CD4-positive, alpha-beta T cell (primary cell): ENCODE measurements around the gene MRPL28. TPM values are rescaled to one million over a fixed set of nuclear protein-coding genes. Genes with fewer than 3 reads are reported as not detected.

ENCODE experiments used
- ATAC-seq: fragments of 200-7000 bp; cut with Tn5 transposase; one replicate; pipeline ENCODE4 v1.10.0; 2022; ENCODE audit warnings: mild to moderate bottlenecking; ENCODE audit not compliant: poor library complexity
- CTCF ChIA-PET: fragments of 350-600 bp; sonication (Branson Sonifier 250); formaldehyde crosslinking; loops from one replicate; lab custom pipeline; 2021; ENCODE audit warnings: antibody characterized with exemption, inconsistent platforms; lab: Charles Lee
- POLR2A ChIA-PET: fragments of 350-600 bp; sonication (Branson Sonifier 250); formaldehyde crosslinking; loops from one replicate; lab custom pipeline; 2021; ENCODE audit warnings: antibody characterized with exemption, inconsistent platforms; lab: Charles Lee
- DNase-seq, 14 experiments: peaks; one replicate each; pipeline ENCODE4 v3.0.0-alpha.2; 2013 to 2020; ENCODE audit warnings: mixed read lengths in 2 of 14
- H3K27ac ChIP-seq, 2 donors: one replicate each; pipeline versions ENCODE4 v1.5.1 to v1.7.0; 2013; ENCODE audit warnings: low read length in 2 of 2, low read depth in 1 of 2, mild to moderate bottlenecking in 1 of 2
- H3K27me3 ChIP-seq, 2 experiments: 1 replicate in 1 of 2; 2 replicates in 1 of 2; pipeline versions ENCODE4 v1.6.1 to v1.7.0; 2013; ENCODE audit warnings: low read length in 2 of 2, control low read depth in 1 of 2, mild to moderate bottlenecking in 1 of 2, moderate library complexity in 1 of 2; ENCODE audit not compliant: insufficient read depth in 2 of 2, control insufficient read depth in 1 of 2
- H3K36me3 ChIP-seq: one replicate; pipeline ENCODE4 v1.6.1; 2013; ENCODE audit warnings: low read length, control low read depth; ENCODE audit not compliant: insufficient read depth
- H3K4me1 ChIP-seq: one replicate; pipeline ENCODE4 v1.6.1; 2013; ENCODE audit warnings: low read length, control low read depth; ENCODE audit not compliant: insufficient read depth
- H3K4me3 ChIP-seq: one replicate; pipeline ENCODE4 v1.5.1; 2013; ENCODE audit warnings: mild to moderate bottlenecking, low read length, moderate library complexity
- H3K9me3 ChIP-seq, 2 experiments: 1 replicate in 1 of 2; 2 replicates in 1 of 2; pipeline versions ENCODE4 v1.6.1 to v1.7.0; 2013; ENCODE audit warnings: low read length in 2 of 2, mild to moderate bottlenecking in 2 of 2, control low read depth in 1 of 2, moderate library complexity in 1 of 2; ENCODE audit not compliant: control insufficient read depth in 1 of 2, insufficient read depth in 1 of 2
- H3K27ac Mint-ChIP-seq: one replicate; pipeline ENCODE4 v1.8.0; 2020; ENCODE audit warnings: mixed read lengths
- H3K27me3 Mint-ChIP-seq: one replicate; pipeline ENCODE4 v1.8.0; 2021; ENCODE audit warnings: mixed read lengths
- H3K36me3 Mint-ChIP-seq: one replicate; pipeline ENCODE4 v1.8.0; 2021; ENCODE audit warnings: low read depth, mixed read lengths
- H3K4me1 Mint-ChIP-seq: one replicate; pipeline ENCODE4 v1.8.0; 2021; ENCODE audit warnings: low read depth, mixed read lengths
- H3K4me3 Mint-ChIP-seq: one replicate; pipeline ENCODE4 v1.8.0; 2020; ENCODE audit warnings: mild to moderate bottlenecking, mixed read lengths
- H3K9me3 Mint-ChIP-seq: one replicate; pipeline ENCODE4 v1.8.0; 2020; ENCODE audit warnings: mixed read lengths
- CTCF ChIP-seq: fragments of 200-600 bp; IDR thresholded peaks from one replicate; pipeline ENCODE4 v1.8.0; 2022; ENCODE audit warnings: antibody characterized with exemption, mild to moderate bottlenecking
- intact Hi-C, 2 experiments: fragments of 100-400 bp; cut with DNase I in 1 of 2; cut with micrococcal nuclease in 1 of 2; formaldehyde crosslinking; loops; one replicate each; pipeline versions ENCODE4 v1.15.1 to v1.9.0; 2023 to 2025; cut with DNase I, micrococcal nuclease
- total RNA-seq, 174 experiments: library from RNA in 2 of 174; stranded (reverse) in 2 of 174; gene quantifications; one replicate each; pipeline ENCODE4 v1.2.3 and lab custom pipeline; 2021 to 2026

The MRPL28 gene
- total RNA-seq, 2 experiments from 2014 or later = 19.6 to 19.7 TPM

- no peak overlapping the region for H3K4me3 Mint-ChIP-seq
- Histone ChIP-seq H3K4me3 (no peak overlapping the region), H3K36me3 (no peaks in the 10 kb centered on the region), H3K27me3 (no peaks in the 10 kb centered on the region), H3K4me1 (peaks cover 57% of the 10 kb centered on the region), H3K9me3 (no peaks in the 10 kb centered on the region), H3K27ac (no peak overlapping the region)
- no peak overlapping the region for H3K27ac Mint-ChIP-seq
- H3K27me3 Mint-ChIP-seq = no peaks in the 10 kb centered on the region
- intact Hi-C loops = no loop called here
- TF ChIP-seq CTCF = no peak
- no peaks in the 10 kb centered on the region for H3K9me3 Mint-ChIP-seq
- peaks cover 26% of the 10 kb centered on the region for H3K4me1 Mint-ChIP-seq
- DNase-seq = no peak
- H3K36me3 Mint-ChIP-seq = no peaks in the 10 kb centered on the region
- CTCF ChIA-PET = no interaction called here
- ATAC-seq = no peak
- POLR2A ChIA-PET = interaction anchor here (1.2 to 2.5 kb wide), 2 partner anchors 14 to 23 kb away, joined by 5 to 16 read pairs; partner anchors contain the start of gene MRPL28
Observed at GRCh38 chr16:356741-357140, 13.6 kb downstream of the MRPL28 start.

GRCh38 chr16:354971-355461 lies 15.3 kb downstream of the MRPL28 start:
- ATAC-seq = no peak
- Mint-ChIP-seq H3K27me3 (no peaks in the 10 kb centered on the region), H3K9me3 (no peaks in the 10 kb centered on the region), H3K27ac (peak overlapping the region; percentile 91), H3K4me3 (peak overlapping the region; percentile 89), H3K4me1 (peaks cover 41% of the 10 kb centered on the region), H3K36me3 (peaks cover 7% of the 10 kb centered on the region)
- Histone ChIP-seq H3K4me1 (peaks cover 62% of the 10 kb centered on the region), H3K27me3 (no peaks in the 10 kb centered on the region), H3K27ac (peak overlapping the region; percentile 39 to 50), H3K36me3 (peaks cover 7% of the 10 kb centered on the region), H3K9me3 (no peaks in the 10 kb centered on the region), H3K4me3 (peak overlapping the region; percentile 40)
- DNase-seq = peak in 11 of 14 experiments; percentile 22 to 84 (median 42)
- no peak for TF ChIP-seq CTCF
- intact Hi-C loops = loop anchor here (5.0 kb wide), 3 partner anchors 43 to 72 kb away; partner anchors contain the start of genes DECR2 (in 1 of the 2) and RAB11FIP3 (in 1 of the 2)
- ChIA-PET POLR2A (interaction anchor here (0.9 to 3.5 kb wide), 10 partner anchors 14 to 302 kb away, joined by 3 to 19 read pairs (median 6); partner anchors contain the start of genes DECR2, FAM234A, LUC7L and MRPL28), CTCF (no interaction called here)

GRCh38 chr16:354291-354881 lies 16.0 kb downstream of the MRPL28 start:
- no peak for TF ChIP-seq CTCF
- peaks cover 68% of the 10 kb centered on the region for H3K4me1 ChIP-seq
- peaks cover 8% of the 10 kb centered on the region for H3K36me3 ChIP-seq
- POLR2A ChIA-PET = interaction anchor here (0.9 to 3.5 kb wide), 7 partner anchors 15 to 125 kb away, joined by 5 to 19 read pairs (median 7); partner anchors contain the start of genes FAM234A, LUC7L, MRPL28 and PGAP6
- DNase-seq = peak in 2 of 14 experiments; percentile 24 to 54
- CTCF ChIA-PET = no interaction called here
- Mint-ChIP-seq H3K4me1 (peaks cover 47% of the 10 kb centered on the region), H3K4me3 (peak overlapping the region; percentile 89), H3K9me3 (no peaks in the 10 kb centered on the region), H3K36me3 (peaks cover 9% of the 10 kb centered on the region), H3K27me3 (no peaks in the 10 kb centered on the region), H3K27ac (peak overlapping the region; percentile 91)
- H3K27me3 ChIP-seq = no peaks in the 10 kb centered on the region
- H3K27ac ChIP-seq = peak overlapping the region; percentile 39 to 50
- H3K9me3 ChIP-seq = no peaks in the 10 kb centered on the region
- no peak for ATAC-seq
- H3K4me3 ChIP-seq = peak overlapping the region; percentile 40
- intact Hi-C loops = loop anchor here (5.0 kb wide), 3 partner anchors 42 to 73 kb away; partner anchors contain the start of genes DECR2 (in 1 of the 2) and RAB11FIP3 (in 1 of the 2)
